GM21423 (cell line): Measurements from ENCODE around the gene IRX1.

Experiments
- ATAC-seq: cut with Tn5 transposase; IDR thresholded peaks from one replicate; pipeline ENCODE4 v1.9.1; 2021; ENCODE audit warnings: mild to moderate bottlenecking, moderate library complexity; ENCODE audit not compliant: unreplicated experiment

Gene IRX1

DNA sequence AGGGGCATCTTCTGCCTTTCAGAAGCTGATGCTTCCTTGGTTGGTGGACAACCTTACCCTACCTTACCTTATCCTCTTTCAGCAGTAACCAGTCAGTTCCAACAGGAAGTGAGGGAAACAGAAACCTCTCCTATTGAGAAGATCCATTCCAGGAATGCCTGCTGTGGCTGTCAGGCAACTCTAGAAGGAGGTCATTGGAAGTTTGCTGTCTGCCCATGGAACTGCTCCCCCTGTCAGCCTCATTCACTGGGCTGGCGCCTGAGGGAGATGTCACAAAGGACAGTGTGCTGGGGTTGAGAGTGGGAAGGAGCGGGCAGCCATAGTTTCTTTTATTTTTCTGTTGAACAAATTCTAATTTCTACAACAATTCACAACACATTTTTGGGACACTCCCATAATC lies 54.7 kb downstream of the IRX1 start:
- ATAC-seq, result no peak

DNA sequence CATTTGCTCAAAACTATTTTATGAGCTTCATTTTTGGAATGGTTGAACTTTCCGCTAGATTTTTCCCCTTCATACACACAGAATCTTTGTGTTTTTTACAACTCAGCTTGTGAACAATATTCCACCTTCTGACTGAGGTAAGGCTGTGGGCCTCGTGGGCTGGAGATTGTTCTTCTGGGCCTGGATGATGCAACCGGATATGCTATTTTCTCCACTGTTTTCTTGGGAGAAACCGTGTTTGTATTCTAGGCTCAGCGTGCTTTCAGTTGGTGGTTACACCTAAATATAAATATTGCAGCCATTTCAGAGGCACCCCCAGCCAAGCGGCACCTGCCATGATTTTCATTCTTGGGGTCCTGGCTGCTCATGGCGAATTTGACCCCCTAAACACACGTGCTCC lies 55.2 kb downstream of the IRX1 start:
- no peak for ATAC-seq
